GM19467 (cell line): ENCODE data around the gene SLC35D3.
"Not testable (repeated sequence)": the region's sequence is repeated elsewhere in the genome, so short reads cannot be mapped to it uniquely, and the experiment has no call there.

ENCODE experiments used
- ATAC-seq: cut with Tn5 transposase; IDR thresholded peaks from one replicate; pipeline ENCODE4 v1.9.1; 2021; ENCODE audit warnings: mild to moderate bottlenecking, moderate library complexity; ENCODE audit not compliant: unreplicated experiment

SLC35D3 gene, protein sequence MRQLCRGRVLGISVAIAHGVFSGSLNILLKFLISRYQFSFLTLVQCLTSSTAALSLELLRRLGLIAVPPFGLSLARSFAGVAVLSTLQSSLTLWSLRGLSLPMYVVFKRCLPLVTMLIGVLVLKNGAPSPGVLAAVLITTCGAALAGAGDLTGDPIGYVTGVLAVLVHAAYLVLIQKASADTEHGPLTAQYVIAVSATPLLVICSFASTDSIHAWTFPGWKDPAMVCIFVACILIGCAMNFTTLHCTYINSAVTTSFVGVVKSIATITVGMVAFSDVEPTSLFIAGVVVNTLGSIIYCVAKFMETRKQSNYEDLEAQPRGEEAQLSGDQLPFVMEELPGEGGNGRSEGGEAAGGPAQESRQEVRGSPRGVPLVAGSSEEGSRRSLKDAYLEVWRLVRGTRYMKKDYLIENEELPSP

DNA sequence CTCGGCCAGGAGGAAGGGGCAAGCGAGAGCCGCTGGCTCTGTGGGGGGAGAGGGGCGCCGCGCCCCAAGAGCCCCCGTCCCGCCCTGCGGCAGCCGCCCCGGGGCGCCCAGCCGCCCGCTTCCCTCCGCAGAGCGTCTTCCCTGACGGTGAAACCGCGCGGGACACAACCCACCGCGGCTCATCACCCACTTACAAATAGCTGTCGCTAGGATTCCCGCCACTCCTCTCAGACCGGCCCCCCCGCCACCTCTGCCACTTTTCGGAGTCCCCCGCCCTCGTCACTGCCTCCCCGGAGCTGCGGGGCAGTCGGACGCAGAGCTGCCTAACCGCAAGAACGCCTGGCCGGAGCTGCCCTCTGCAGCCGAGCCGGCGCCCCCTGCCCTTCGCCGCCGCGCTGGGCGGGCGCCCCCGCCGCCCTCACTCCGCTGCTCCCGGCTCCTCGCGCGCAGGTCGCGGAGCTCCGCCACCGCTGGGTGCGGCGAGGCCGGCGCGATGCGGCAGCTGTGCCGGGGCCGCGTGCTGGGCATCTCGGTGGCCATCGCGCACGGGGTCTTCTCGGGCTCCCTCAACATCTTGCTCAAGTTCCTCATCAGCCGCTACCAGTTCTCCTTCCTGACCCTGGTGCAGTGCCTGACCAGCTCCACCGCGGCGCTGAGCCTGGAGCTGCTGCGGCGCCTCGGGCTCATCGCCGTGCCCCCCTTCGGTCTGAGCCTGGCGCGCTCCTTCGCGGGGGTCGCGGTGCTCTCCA, at the start of gene SLC35D3:
SLC35D3 (plus strand) TSS at position 366 of the 749 bp plus-strand sequence; CDS start at position 494, 128 bp downstream.
- ATAC-seq, result no peak

DNA sequence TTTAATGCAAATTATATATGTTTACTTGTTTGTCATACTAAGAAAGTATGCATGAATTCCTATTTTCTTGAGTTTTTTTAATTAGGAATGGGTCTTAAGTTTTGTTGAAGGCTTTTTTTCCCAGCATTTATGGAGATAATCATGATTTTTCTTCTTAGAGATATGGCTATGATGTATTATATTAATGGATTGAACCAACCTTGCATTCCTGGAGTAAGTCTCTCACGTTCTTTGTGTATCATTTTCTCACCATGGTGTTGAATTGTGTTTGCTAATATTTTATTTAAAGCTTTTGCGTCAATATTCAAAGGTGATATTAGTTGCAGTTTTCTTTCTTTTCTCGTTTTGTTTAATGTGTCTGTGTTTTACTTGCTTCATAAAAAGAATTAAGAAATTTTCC, 48.4 kb upstream of the SLC35D3 start:
- ATAC-seq, result no peak

DNA sequence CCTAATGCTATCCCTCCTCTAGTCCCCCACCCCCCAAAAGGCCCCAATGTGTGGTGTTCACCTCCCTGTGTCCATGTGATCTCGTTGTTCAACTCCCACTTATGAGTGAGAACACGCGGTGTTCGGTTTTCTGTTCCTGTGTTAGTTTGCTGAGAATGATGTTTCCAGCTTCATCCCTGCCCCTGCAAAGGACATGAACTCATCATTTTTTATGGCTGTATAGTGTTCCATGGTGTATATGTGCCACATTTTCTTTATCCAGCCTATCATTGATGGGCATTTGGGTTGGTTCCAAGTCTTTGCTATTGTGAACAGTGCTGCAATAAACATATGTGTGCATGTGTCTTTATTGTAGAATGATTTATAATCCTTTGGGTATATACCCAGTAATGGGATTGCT, 45.6 kb upstream of the SLC35D3 start:
- not testable (repeated sequence) for ATAC-seq

DNA sequence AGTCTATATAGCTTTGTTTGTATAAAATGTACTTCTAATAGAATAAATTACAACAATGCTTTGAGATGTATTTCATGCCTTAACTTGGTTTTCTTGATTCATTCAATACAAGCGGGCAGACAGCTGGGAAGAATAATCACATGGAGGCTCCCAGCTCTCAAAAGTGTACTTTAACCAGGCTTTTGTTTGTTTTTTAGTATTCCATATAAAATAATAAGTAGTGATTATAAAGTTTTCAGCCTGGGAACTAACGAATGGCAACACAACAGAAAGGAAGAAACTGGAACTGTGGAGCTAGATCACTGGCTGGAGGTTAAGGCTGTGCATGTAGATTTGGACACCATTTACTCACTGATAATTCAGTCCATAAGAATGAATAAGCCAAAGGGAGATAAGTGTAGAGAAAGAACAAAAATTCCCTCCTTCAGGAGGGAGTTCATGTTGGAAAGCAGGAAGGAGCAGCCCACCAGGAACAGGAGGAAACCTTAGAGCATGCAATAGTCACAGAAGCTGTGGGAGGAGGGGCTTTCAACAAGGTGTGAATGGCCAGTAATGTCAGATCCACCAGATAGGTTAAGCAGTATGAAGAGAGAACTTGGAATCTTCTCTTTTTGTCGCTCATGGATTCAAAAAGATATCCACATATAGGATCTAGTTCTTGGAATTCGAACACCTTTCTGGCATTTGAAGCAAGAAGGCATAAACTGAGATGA, 41.2 kb upstream of the SLC35D3 start:
- no peak for ATAC-seq

DNA sequence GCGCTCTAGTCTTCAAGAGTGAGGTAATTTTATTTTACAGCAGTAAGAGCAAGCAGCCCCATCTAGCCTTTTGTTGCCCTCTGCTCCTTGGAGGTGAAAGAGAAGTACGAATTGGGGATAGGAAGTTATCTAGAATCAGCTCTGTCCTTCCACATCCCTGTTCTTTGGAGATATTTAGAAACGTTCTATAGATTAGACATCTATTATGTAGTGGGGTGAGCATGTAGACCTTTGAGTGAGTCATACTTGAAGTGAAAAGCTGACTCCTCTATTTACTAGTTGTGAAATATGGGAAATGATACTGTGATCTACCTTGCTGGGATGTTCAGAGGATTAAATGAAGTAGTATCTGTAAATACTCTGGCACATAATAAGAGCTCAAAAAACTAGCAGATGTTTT, 36.0 kb upstream of the SLC35D3 start:
- no peak for ATAC-seq

DNA sequence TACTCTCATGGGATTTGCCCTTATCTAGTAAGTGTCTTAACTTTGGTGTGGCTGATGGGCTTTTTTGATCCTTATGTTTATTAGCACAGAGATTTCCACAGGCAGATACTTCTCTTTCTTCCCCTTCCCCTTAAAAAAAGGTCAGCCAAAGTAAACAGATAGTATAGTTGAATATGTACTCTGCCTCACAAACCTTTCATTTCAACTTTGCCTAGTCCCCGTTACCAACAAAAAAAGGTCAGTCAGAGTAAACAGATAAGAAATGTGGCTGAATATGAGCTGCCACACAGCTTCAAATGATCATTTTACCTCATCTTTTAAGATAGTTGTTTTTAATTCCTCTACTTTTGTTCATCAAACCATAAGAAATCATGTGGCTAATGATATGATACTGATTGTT, 34.1 kb upstream of the SLC35D3 start:
- no peak for ATAC-seq

DNA sequence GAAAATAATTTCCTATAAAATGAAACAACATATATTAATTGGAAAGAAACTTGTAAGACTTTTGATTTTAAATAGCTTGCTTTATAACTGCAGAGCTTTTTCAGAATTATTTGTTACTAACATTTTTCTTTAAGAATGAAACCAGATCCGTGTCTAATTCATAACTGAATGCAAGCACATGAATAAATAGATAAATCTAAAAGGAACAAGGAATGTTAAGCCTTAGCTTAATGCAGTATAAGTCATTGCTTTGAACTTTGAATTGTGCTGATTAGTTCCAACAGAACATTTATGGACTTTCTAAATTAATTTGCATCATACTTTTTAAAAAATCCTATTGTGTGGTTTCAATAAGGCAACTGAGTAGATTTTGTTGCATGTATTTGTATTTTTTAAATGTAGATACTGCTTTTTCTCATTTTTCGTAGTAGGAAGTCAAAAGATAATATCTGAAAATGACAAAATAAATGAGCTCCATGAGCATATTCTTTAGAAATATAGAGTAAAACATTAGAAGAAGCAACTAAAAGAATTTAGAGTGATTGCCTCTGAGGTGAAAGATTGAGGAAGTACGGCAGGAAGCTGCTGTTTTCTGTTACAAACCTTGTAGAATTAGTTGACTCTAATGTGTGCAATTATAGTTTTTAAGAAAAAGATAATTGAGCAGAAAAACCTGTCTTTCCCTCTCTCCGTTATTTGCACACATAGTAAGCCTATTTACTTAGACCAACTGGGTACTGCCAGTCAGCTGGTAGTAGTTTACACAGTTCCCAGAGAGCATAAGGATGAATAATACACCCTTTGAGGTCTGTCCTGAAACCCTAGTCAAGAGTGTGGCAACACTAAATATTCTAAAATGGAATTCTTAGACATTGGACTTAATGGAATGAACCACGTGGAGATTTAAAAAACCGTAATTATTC, 32.6 kb upstream of the SLC35D3 start:
- ATAC-seq, result no peak

DNA sequence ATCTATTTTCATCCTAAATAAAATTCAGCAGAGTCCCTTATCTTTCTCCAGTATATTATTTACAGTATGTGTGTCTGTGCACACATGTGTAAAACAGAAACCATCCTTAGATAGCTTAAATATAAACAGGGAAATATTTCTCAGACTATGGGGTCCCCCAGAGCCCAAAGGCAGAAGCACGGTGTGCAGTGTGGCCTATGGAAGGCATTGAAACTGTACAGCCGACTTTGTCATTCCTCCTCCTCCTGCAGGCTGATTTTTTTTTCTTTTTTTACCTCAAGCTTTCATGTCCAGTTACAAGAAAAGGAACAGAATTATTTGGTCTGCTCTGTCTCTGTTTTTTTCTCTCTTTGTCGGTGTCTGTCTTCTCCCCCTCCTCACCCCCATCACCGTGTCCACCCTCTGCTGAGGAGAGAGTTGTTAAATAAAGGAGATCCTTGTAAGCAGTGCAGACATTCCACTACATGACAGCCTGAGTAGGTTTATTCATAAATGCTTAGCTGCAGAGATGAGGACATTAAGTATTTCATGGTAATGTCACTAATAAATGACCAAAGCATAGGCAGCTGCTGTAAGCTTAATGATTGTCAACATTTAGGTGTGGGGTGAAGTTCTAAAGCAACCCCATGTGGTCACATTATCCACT, 31.8 kb upstream of the SLC35D3 start:
- ATAC-seq, result no peak

DNA sequence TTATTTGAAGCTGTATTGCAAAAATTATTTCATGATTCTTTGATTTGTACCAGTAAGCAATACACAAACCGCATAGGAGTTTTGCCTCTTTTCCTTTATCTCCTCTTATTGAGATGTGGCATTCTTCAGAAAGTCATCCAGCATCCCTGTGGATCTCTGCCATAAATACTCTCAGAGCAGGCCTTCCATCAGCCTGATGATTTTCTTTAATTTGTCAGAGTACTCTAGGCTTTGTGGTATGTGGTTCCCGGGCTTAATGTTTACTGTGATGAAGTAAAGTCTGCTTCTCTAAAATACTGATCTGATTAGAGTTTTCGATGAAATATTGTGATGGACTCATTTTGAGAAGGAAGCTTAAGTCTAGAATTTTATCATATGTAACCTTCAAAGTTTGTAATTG, 31.1 kb upstream of the SLC35D3 start:
- ATAC-seq, result no peak

DNA sequence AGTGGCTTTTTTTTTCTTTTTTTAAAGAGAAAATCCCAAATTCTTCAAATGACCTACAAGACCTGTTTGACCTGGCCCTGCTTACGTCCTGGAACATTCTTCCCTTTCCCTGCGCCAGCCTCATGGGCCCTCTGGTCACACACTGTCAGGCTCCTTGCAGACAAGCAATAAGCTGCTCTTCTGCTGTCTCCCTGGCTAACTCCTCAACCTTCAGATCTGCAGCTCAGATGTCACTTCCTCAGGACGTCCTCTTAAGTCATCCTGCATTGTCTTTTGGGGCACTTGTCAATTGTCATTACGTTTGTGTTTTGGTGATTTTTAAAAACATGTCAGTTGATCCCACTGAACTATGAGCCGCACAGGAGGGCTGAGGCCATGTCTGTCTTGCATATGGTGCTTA, 28.9 kb upstream of the SLC35D3 start:
- ATAC-seq, result no peak

DNA sequence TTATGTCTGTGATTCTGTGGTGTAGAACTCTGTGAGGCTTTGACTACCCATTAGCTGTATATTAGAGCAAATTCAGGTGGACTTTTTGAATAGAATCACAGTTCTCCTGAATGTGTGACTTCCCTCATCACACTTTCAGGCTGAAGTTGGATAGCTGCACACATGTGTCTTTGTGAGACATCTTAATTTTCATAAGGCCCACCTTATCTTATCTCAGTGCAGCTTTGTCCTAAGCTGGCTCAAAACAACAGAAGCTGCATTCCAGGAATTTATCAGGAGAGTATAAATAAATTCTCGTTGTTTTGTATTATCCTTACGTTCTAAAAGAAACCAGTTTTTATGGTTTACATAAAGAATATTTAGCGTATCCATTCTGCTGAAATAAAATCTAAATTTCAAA, 26.2 kb upstream of the SLC35D3 start:
- no peak for ATAC-seq

DNA sequence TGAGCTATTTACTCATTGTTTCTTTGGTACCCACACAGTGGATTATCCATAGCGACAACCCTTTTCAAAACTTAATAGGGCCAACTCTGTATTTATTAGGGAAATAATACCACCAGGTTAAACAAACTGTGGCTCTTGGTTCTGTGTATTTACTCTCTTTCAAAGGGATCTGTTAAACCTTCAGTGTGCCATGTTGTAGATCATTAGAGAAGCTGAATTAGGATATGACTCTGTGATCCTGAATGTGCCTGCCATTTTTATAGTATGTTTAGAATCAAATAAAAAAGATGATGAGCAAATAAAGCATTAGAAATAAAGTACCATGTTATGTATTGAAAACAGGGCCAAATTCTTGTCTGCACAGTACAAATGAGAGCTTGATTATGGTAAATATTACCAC, 25.0 kb upstream of the SLC35D3 start:
- ATAC-seq, result no peak

DNA sequence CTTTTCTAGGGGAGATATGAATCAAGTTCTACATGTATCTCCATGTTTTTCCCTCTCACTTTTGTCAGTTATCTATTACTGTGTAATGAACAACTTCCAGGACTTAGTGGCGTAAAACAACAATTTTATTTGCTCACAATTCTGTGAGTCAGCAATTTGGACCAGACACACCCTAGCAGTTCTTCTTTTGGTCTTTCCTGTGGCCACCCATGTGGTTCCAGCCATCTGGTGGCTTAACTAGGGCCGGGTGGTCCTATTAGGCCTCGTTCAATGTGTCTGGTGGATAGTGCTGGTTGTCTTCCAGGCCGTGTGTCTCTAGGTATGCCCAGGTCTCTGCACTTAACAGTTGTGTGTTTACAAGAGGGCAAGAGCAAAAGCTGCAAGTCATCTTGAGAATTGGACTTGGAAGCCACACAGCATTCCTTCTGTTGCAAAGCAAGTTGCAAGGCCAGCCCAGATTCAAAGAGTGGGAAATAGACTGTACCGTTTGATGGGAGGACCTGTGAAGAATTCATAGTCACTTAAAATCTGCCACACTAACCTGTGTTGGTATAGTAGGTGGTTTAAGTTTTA, 20.8 kb upstream of the SLC35D3 start:
- no peak for ATAC-seq

DNA sequence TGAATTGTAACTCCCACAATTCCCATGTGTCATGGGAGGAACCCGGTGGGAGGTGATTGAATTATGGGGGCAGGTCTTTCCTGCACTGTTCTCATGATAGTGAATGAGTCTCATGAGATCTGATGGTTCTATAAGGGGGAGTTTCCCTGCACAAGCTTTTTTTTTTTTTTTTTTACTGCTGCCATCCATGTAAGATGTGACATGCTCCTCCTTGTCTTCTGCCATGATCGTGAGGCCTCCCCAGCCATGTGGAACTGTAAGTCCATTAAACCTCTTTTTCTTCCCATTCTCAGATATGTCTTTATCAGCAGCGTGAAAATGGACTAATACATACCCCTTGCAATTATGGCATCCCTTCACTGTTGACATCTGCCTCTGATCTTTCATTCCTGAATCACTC, 17.6 kb upstream of the SLC35D3 start:
- not testable (repeated sequence) for ATAC-seq

DNA sequence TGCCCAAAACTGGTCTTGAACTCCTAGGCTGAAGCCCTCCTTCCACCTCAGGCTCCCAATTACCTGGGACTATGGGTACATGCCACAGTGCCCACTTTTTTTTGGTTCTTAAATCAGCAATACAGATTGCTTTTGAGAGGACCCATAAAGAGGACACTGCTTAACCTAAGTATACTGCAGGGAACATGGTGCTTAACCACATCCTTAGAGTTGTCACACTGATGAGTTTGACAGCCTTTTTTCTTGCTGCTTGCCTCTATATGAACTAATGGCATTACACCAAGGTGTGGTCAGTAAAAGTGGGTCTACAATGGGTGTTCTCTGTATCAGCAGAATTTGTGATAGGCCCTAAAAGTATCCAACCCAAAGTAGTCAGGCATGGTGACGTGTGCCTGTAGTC, 7.2 kb upstream of the SLC35D3 start:
- ATAC-seq, result no peak

DNA sequence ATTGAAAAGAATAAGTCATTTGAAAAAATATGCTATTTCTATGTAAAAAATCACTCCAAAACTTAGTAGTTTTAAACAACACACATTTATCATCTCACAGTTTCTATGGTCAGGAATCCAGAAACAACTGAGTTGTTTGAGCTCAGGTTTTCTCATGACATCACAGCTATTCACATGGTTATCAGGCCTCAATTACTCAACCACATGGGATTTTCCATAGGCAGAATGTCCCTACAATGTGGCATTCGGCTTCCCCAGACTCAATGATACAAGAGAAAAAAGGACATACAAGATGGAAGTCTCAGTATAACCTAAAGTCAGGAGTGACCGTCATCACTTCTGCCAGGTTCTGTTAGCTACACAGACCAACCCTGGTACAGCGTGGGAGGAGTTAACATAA, 3.4 kb upstream of the SLC35D3 start:
- no peak for ATAC-seq

DNA sequence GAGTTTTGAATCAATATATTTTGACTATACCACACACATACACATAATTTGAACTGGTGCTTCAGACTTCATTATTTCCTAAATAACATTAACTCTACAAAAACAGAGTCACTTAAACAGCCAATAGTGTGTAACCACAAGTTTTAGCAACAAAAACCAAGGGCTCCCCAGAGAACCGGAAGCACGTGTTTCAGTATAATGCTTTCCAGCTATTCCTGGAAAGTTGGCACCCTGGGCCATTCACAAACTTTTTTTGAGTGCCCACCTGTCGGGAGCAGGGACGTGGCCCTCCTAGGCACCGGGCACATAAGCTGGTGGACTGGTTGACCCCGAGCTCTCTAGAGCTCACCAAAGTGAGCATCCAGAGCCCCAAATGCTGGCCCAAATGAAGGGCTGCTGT, 1.9 kb upstream of the SLC35D3 start:
- no peak for ATAC-seq

DNA sequence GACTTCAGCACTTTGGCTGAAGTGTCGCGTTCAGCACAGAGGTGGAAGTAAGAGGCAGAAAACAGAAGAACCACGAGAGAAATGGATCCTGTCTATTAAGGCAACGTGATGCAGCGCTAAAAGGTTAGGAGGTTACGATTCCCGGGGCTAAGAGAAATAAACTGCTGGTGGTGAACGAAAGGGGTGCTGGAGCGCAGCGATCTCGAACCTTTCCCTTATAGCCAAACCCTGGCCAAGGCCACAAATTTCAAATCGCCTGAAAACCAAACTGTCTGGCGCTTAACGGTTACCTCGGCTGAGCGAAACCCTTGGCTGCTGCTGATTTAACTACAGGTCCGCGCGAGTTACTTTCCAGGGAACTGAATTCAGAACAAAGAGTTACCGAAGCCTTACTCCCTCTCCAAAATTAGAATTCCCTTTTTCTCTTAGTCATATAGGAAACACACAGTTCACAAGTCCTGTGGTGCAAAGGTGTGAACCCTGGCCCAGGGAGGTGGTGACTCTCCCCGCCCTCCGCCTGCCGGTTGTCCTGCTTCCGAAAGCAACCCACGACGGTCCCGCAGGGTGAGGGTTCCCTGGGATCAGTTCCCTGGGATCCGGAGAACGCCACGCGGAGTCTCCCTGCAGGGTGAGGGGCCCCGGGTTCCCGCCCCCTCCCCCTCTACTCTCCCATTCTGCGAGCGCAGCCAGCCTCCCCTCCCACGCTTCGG, 1.3 kb upstream of the SLC35D3 start:
- no peak for ATAC-seq

DNA sequence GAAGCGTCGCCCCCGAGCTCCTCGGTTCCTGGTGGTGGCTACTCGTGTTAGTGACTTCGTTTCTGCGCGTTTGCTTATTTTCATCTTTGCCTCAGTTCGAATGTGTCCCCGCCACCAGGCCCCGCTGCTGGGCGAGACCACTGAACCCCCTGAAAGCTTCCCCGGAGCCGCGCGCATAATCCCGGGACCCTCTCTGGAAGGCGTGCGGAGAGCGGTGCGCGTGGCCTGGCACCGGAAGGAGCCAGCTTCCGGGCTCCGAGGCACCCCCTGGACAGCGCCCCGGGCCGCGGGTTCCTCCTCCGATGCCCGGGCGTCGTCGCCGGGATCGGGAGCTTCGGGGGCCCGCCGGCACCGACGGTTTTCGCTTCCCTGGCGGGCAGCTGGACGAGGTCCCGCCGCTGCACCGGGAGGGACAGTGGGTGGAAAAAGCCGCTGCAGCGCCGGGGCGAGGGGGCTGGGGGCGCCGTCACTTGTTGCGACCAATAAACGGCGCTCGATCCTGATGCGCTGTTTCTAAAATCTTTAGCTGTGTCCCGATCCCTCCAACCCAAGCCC, 643 bp upstream of the SLC35D3 start:
- ATAC-seq, result no peak
